H9 (cell line): ENCODE results near the gene IP6K3. TPM values are rescaled to one million over a fixed set of nuclear protein-coding genes. Genes with fewer than 3 reads are reported as not detected.

Source experiments
- DNase-seq: peaks from one replicate; pipeline ENCODE4 v3.0.0-alpha.2; 2017
- H2AFZ ChIP-seq: one replicate; pipeline ENCODE4 v1.6.1; 2013; ENCODE audit warnings: mild to moderate bottlenecking, low read length, control low read depth, moderate library complexity
- H2AK5ac ChIP-seq: 2 replicates; pipeline ENCODE4 v1.6.1; 2013; ENCODE audit warnings: low read length, control low read depth, mixed read lengths; ENCODE audit not compliant: insufficient read length
- H2BK120ac ChIP-seq: one replicate; pipeline ENCODE4 v1.6.1; 2013; ENCODE audit warnings: low read depth, mild to moderate bottlenecking, low read length, control low read depth, inconsistent platforms; ENCODE audit not compliant: poor library complexity, severe bottlenecking
- H2BK12ac ChIP-seq: 2 replicates; pipeline ENCODE4 v1.6.1; 2013; ENCODE audit warnings: low read length, control low read depth, mixed read lengths, low read depth; ENCODE audit not compliant: insufficient read length
- H2BK15ac ChIP-seq: 2 replicates; pipeline ENCODE4 v1.6.1; 2013; ENCODE audit warnings: low read depth, low read length, control low read depth
- H2BK20ac ChIP-seq: one replicate; pipeline ENCODE4 v1.6.1; 2013; ENCODE audit warnings: low read depth, mild to moderate bottlenecking, low read length, control low read depth, inconsistent platforms; ENCODE audit not compliant: poor library complexity, severe bottlenecking
- H2BK5ac ChIP-seq: 2 replicates; pipeline ENCODE4 v1.6.1; 2013; ENCODE audit warnings: low read length, control low read depth, mixed read lengths; ENCODE audit not compliant: insufficient read length
- H3K14ac ChIP-seq: 2 replicates; pipeline ENCODE4 v1.6.1; 2013; ENCODE audit warnings: low read length, control low read depth; ENCODE audit not compliant: insufficient read depth
- H3K18ac ChIP-seq: 2 replicates; pipeline ENCODE4 v1.6.1; 2013; ENCODE audit warnings: low read depth, mild to moderate bottlenecking, mixed read lengths, low read length, control low read depth; ENCODE audit not compliant: insufficient read length
- H3K23ac ChIP-seq: 2 replicates; pipeline ENCODE4 v1.6.1; 2013; ENCODE audit warnings: low read length, control low read depth, mixed read lengths, low read depth; ENCODE audit not compliant: insufficient read length
- H3K23me2 ChIP-seq: 2 replicates; pipeline ENCODE4 v1.6.1; 2013; ENCODE audit warnings: low read depth, mild to moderate bottlenecking, mixed read lengths, low read length, control low read depth; ENCODE audit not compliant: insufficient read length, poor library complexity, severe bottlenecking
- H3K27ac ChIP-seq: 2 replicates; pipeline ENCODE4 v1.5.1; 2013; ENCODE audit warnings: low read length, control low read depth, mixed read lengths, low read depth; ENCODE audit not compliant: insufficient read length
- H3K27me3 ChIP-seq: 2 replicates; pipeline ENCODE4 v1.6.1; 2013; ENCODE audit warnings: low read length, control low read depth, inconsistent platforms; ENCODE audit not compliant: insufficient read depth
- H3K4ac ChIP-seq: 2 replicates; pipeline ENCODE4 v1.6.1; 2013; ENCODE audit warnings: low read depth, mild to moderate bottlenecking, control low read depth, inconsistent platforms, low read length, moderate library complexity
- H3K4me1 ChIP-seq: 2 replicates; pipeline ENCODE4 v1.6.1; 2013; ENCODE audit warnings: low read length, control low read depth, inconsistent platforms; ENCODE audit not compliant: insufficient read depth
- H3K4me2 ChIP-seq: 2 replicates; pipeline ENCODE4 v1.6.1; 2013; ENCODE audit warnings: low read length, control low read depth, mixed read lengths; ENCODE audit not compliant: insufficient read length, insufficient read depth
- H3K56ac ChIP-seq: 2 replicates; pipeline ENCODE4 v1.6.1; 2013; ENCODE audit warnings: low read depth, mild to moderate bottlenecking, mixed read lengths, low read length, control low read depth; ENCODE audit not compliant: insufficient read length
- H3K79me1 ChIP-seq: 2 replicates; pipeline ENCODE4 v1.6.1; 2013; ENCODE audit warnings: low read depth, mild to moderate bottlenecking, moderate library complexity, low read length, control low read depth, inconsistent platforms; ENCODE audit not compliant: insufficient read depth, poor library complexity, severe bottlenecking
- H3K79me2 ChIP-seq: 2 replicates; pipeline ENCODE4 v1.6.1; 2013; ENCODE audit warnings: low read length, control low read depth, inconsistent platforms; ENCODE audit not compliant: insufficient read depth
- H3K9ac ChIP-seq: 2 replicates; pipeline ENCODE4 v1.6.1; 2013; ENCODE audit warnings: low read length, control low read depth, mixed read lengths; ENCODE audit not compliant: insufficient read length; ENCODE audit errors: extremely low read depth
- H3K9me3 ChIP-seq: one replicate; pipeline ENCODE4 v1.6.1; 2013; ENCODE audit warnings: low read depth, low read length, inconsistent platforms; ENCODE audit not compliant: control insufficient read depth
- H3T11ph ChIP-seq: one replicate; pipeline ENCODE4 v1.6.1; 2013; ENCODE audit warnings: mild to moderate bottlenecking, low read length, control low read depth, inconsistent platforms
- H4K20me1 ChIP-seq: one replicate; pipeline ENCODE4 v1.6.1; 2013; ENCODE audit not compliant: control insufficient read depth, insufficient read length, insufficient read depth
- H4K5ac ChIP-seq: 2 replicates; pipeline ENCODE4 v1.6.1; 2013; ENCODE audit warnings: low read depth, mild to moderate bottlenecking, mixed read lengths, low read length, control low read depth; ENCODE audit not compliant: insufficient read length
- H4K8ac ChIP-seq: replicated peaks from 2 replicates; pipeline ENCODE4 v1.6.1; 2013; ENCODE audit warnings: low read length, control low read depth, mixed read lengths, low read depth; ENCODE audit not compliant: insufficient read length
- H4K91ac ChIP-seq: 2 replicates; pipeline ENCODE4 v1.6.1; 2013; ENCODE audit warnings: low read depth, mild to moderate bottlenecking, moderate library complexity, mixed read lengths, low read length, control low read depth; ENCODE audit not compliant: insufficient read length
- H3K27ac Mint-ChIP-seq, 3 experiments: 2 replicates in 2 of 3; 3 replicates in 1 of 3; pipeline ENCODE4 v1.8.0; 2020 to 2021; ENCODE audit warnings: mixed read lengths in 3 of 3, mild to moderate bottlenecking in 1 of 3, moderate library complexity in 1 of 3
- H3K27me3 Mint-ChIP-seq: 2 replicates; pipeline ENCODE4 v1.8.0; 2021; ENCODE audit warnings: low read depth, mild to moderate bottlenecking, moderate library complexity, mixed read lengths
- H3K36me3 Mint-ChIP-seq, 3 experiments: 2 replicates in 2 of 3; 3 replicates in 1 of 3; pipeline ENCODE4 v1.8.0; 2020 to 2021; ENCODE audit warnings: low read depth in 3 of 3, mixed read lengths in 3 of 3; ENCODE audit not compliant: insufficient read depth in 1 of 3
- H3K4me1 Mint-ChIP-seq, 2 experiments: 2 replicates each; pipeline ENCODE4 v1.8.0; 2020; ENCODE audit warnings: mixed read lengths in 2 of 2
- H3K4me3 Mint-ChIP-seq, 2 experiments: 2 replicates in 1 of 2; 3 replicates in 1 of 2; pipeline ENCODE4 v1.8.0; 2020 to 2021; ENCODE audit warnings: mild to moderate bottlenecking in 2 of 2, mixed read lengths in 2 of 2, moderate library complexity in 1 of 2
- H3K9me3 Mint-ChIP-seq, 2 experiments: 2 replicates in 1 of 2; 3 replicates in 1 of 2; pipeline ENCODE4 v1.8.0; 2020; ENCODE audit warnings: mild to moderate bottlenecking in 2 of 2, mixed read lengths in 2 of 2, moderate library complexity in 1 of 2
- CTCF ChIP-seq: fragments of 200-600 bp; sonication (generic); conservative IDR thresholded peaks from 3 replicates; pipeline ENCODE4 v1.8.0; 2021; ENCODE audit warnings: antibody characterized with exemption, mild to moderate bottlenecking
- WGBS: extraction: QIAGEN DNeasy Blood & Tissue Kit; methylation state at CpG from one replicate; pipeline ENCODE4 v1.1.7; 2013; ENCODE audit warnings: missing lambda C conversion rate, low lambda C conversion rate, mixed read lengths; ENCODE audit not compliant: insufficient read length; ENCODE audit errors: extremely low coverage; 5-methylcytosine and 5-hydroxymethylcytosine counted together
- total RNA-seq: library from RNA; stranded (reverse); gene quantifications from 2 replicates; pipeline ENCODE4 v1.2.1, GENCODE V29; 2021

Gene IP6K3
- total RNA-seq, 1 experiment from 2014 or later, result 0.46 TPM

- H3T11ph ChIP-seq, result no peak overlapping the region
- H2BK120ac ChIP-seq, result no peak overlapping the region
- no peak overlapping the region for H4K8ac ChIP-seq
- no peak overlapping the region for H2AK5ac ChIP-seq
- Mint-ChIP-seq H3K9me3 (no peaks in the 10 kb centered on the region), H3K4me1 (peaks cover 13 to 16% of the 10 kb centered on the region in 2 experiments), H3K27ac (peak overlapping the region in 1 of 3 experiments; percentile 33; a peak in 1 of 7 replicates), H3K4me3 (no peak overlapping the region), H3K27me3 (no peaks in the 10 kb centered on the region), H3K36me3 (peaks cover 34 to 94% (median 76%) of the 10 kb centered on the region in 3 experiments; a peak in 6 of 7 replicates)
- H4K5ac ChIP-seq, result no peak overlapping the region
- no peak overlapping the region for H3K23ac ChIP-seq
- H3K79me2 ChIP-seq, result no peaks in the 10 kb centered on the region
- no peak overlapping the region for H2AFZ ChIP-seq
- no peak overlapping the region for H3K4ac ChIP-seq
- no peaks in the 10 kb centered on the region for H3K23me2 ChIP-seq
- WGBS, result no CpG with 5 or more reads among the region's 28 CpGs
- H3K4me1 ChIP-seq, result 0 out of 2 replicates have a peak, but pooled peaks cover 3% of the 10 kb centered on the region
- H3K14ac ChIP-seq, result no peak overlapping the region
- no peak overlapping the region for H3K9ac ChIP-seq
- H2BK12ac ChIP-seq, result no peak overlapping the region
- H4K91ac ChIP-seq, result no peak overlapping the region
- H2BK15ac ChIP-seq, result no peak overlapping the region
- no peak for DNase-seq
- no peak overlapping the region for H3K4me2 ChIP-seq
- no peaks in the 10 kb centered on the region for H3K79me1 ChIP-seq
- no peak overlapping the region for H2BK20ac ChIP-seq
- TF ChIP-seq CTCF, result no peak
- H3K9me3 ChIP-seq, result no peaks in the 10 kb centered on the region
- no peak overlapping the region for H3K56ac ChIP-seq
- H4K20me1 ChIP-seq, result no peaks in the 10 kb centered on the region
- no peak overlapping the region for H3K27ac ChIP-seq
- H3K27me3 ChIP-seq, result no peaks in the 10 kb centered on the region
- no peak overlapping the region for H3K18ac ChIP-seq
- no peak overlapping the region for H2BK5ac ChIP-seq
Observed at GRCh38 chr6:33693186-33694105, 53.3 kb downstream of the IP6K3 start.
